ENCODE data around the gene COL27A1.

COL27A1 gene

GRCh38 chr9:114207845-114208244 lies 52.5 kb downstream of the COL27A1 start:
- DNase-seq = no peak

- DNase-seq = no peak
These were observed 53.8 kb downstream of the COL27A1 start for GRCh38 chr9:114209151-114209550.

- DNase-seq = no peak
These were observed 54.8 kb downstream of the COL27A1 start for GRCh38 chr9:114210136-114210535.

- no peak for DNase-seq
These were observed 55.4 kb downstream of the COL27A1 start for GRCh38 chr9:114210691-114211276.

GRCh38 chr9:114212826-114213225 lies 57.5 kb downstream of the COL27A1 start:
- no peak for DNase-seq

GRCh38 chr9:114213566-114213965 lies 58.2 kb downstream of the COL27A1 start:
- no peak for DNase-seq

GRCh38 chr9:114214181-114214580 lies 58.8 kb downstream of the COL27A1 start:
- no peak for DNase-seq

- DNase-seq = no peak
These were observed 59.5 kb downstream of the COL27A1 start for GRCh38 chr9:114214686-114215414.

- no peak for DNase-seq
These were observed 60.7 kb downstream of the COL27A1 start for GRCh38 chr9:114216081-114216480.

GRCh38 chr9:114216976-114217375 lies 61.6 kb downstream of the COL27A1 start:
- DNase-seq = no peak

- no peak for DNase-seq
These were observed 63.2 kb downstream of the COL27A1 start for GRCh38 chr9:114218264-114219120.

- no peak for DNase-seq
These were observed 64.8 kb downstream of the COL27A1 start for GRCh38 chr9:114220061-114220541.

GRCh38 chr9:114221706-114222465 lies 66.5 kb downstream of the COL27A1 start:
- no peak for DNase-seq

GRCh38 chr9:114223564-114224246 lies 68.4 kb downstream of the COL27A1 start:
- DNase-seq = no peak

GRCh38 chr9:114224247-114224610 lies 68.9 kb downstream of the COL27A1 start:
- DNase-seq = no peak

- no peak for DNase-seq
These were observed 70.3 kb downstream of the COL27A1 start for GRCh38 chr9:114225561-114226212.

- DNase-seq = no peak
These were observed 71.1 kb downstream of the COL27A1 start for GRCh38 chr9:114226246-114227055.

GRCh38 chr9:114227288-114228015 lies 72.1 kb downstream of the COL27A1 start:
- no peak for DNase-seq

- no peak for DNase-seq
These were observed 72.9 kb downstream of the COL27A1 start for GRCh38 chr9:114228016-114228808.

Measured in NCI-H2171 treated with DMSO at 0.1 percent for 48 hours (cell line).